ENCODE data around the gene EDDM3A.

Gene EDDM3A

DNA sequence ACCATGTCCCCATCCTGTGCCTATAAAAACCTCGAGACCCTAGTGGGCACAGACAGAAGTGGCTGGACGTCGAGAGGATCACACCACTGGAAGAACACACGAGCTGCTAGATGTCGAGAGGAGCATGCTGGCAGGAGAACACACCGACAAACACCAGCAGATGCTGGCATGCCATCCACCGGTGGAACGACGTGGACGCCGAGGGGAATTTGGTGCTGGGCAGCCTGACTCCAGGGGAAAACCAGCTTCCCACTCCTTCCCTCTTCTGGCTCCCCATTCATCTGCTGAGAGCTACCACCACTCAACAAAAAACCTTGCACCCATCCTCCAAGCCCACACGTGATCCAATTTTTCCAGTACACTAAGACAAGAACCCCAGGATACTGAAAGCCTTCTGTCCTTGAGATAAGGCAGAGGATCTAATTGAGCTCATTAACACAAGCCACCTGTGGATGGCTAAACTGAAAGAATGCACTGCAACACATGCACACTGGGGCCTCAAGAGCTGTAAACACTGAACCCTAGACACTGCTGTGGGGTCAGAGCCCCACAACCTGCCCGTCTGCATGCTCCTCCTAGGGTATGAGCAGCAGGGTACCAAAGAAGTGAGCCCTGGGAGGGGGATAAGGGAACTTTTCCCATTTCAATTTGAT is 44.9 kb downstream of the EDDM3A start:
- DNase-seq = no peak

DNA sequence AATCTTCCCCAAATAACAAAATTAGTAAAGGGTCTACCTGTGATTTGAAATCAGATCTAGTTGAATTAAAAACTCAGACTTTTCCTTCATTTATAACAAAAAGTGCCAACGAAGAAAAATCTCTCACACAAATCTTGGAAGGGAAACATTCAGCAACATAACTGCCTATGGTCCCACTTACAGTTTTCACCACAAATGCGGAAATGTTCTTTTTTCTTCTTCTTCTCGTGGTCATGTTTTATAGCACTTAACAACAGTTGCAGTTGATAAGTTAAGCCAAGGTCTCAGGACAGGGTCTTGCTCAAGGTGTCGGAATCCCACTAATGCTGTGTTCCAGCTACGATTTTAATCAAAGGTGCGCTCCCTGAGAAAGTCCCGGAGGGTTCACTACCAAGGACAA is 45.5 kb downstream of the EDDM3A start:
- no peak for DNase-seq

DNA sequence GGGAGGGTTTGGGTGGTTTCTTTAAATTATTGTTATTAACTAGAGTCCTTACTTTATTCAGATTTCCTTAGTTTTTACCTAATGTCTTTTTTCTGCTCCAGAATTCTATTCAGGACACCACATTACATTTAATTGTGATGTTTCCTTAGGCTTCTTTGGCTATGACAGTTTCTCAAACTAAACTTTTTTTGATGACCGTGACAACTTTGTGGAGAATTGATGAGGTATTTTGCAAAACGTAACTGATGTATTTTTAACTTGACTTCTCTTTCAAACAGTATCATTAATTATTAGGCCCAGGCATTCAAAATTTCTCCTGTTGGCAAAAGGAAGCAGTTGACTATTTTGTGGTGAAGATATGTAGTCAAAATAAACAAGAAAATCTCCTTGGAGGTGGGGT is 45.9 kb downstream of the EDDM3A start:
- DNase-seq = no peak

DNA sequence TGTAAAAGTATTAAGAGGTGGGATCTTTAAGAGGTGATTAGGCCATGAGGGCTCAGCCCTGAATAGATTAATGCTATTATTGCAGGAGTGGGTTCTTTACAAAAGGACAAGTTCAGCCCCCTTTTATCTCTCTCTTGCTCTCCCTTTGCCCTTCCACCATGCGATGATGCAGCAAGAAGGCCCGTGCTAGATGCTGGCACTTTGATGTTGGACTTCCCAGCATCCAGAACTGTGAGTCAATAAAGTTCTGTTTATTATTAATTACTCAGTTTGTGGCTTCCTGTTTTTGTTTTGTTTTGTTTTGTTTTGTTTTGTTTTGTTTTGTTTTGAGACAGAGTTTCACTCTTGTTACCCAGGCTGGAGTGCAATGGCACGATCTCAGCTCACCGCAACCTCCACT is 46.9 kb downstream of the EDDM3A start:
- DNase-seq = no peak

DNA sequence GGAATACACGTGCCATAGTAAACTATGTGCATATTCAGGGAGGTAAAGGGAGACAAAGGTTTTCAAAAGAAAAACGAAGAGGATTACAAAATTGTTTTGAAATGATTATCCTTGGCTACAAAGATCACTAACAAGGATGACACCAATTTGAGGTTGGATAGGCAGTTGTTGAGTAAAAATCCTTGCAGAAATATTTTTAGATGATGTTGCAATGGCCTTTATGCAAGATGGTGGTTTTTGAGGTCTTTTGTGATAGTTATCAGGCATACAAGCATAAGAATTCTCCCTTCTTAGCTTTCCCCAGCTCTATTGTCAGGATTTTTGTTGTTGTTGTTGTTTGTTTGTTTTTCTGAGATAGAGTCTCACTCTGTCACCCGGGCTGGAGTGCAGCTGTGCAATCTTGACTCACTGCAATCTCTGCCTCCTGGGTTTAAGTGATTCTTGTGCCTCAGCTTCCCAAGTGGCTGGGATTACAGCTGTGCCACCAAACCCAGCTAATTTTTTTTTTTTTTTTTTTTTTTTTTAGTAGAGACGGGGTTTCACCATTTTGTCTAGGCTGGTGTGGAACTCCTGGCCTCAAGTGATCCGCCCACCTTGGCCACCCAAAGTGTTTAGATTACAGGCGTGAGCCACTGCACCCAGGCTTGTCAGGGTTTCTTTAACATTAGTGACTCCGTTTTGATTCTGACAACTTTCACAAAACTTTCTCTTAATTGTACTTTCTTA is 49.1 kb downstream of the EDDM3A start:
- DNase-seq = no peak

DNA sequence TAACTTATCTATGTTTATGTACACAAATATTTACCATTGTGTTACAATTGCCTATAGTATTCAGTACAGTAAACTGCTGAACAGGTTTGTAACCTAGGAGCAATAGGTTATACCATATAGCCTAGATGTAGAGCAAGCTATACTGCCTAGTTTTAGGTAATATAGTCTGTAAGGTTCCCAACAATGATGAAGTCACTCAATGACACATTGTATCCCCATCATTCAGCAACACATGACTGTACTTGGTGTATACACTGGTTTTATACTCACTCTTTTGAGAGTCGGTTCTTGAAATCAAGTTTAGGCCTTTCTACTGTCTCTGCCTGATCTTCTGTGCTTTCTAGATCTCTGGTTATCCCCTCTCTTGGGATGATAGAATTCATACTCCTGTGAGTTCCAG is 51.5 kb downstream of the EDDM3A start:
- no peak for DNase-seq

Data from CD4-positive, alpha-beta T cell treated with Interferon alpha-2 for 1 hour (primary cell).